Heart left ventricle (tissue), 13 donors: ENCODE measurements around the gene CDK6.

Experiments
- CTCF ChIP-seq, 12 donors: fragments of 200-600 bp; sonication (generic) in 4 of 12; IDR thresholded peaks; one replicate each; pipeline versions ENCODE4 v1.5.0 to v1.8.0; 2018 to 2022; ENCODE audit warnings: antibody characterized with exemption in 12 of 12, mild to moderate bottlenecking in 5 of 12
- POLR2A ChIP-seq, 2 donors: fragments of 450-650 bp; IDR thresholded peaks; one replicate each; pipeline ENCODE4 v1.6.1; 2017; ENCODE audit warnings: antibody characterized with exemption in 2 of 2, mild to moderate bottlenecking in 2 of 2, moderate library complexity in 2 of 2
- donor health status: ischemic (EF 13 %, LVEDD 7.1; RV severe dilation, severe dysfunction).
- donor health status: DM: no; HTN: yes; CAD: no.
- donor health status: DM: no; HTN: no; CAD: no.
- donor health status: ischemic (EF 25% LVEDD 6.9; RV normal size, moderate dysfunction).
- donor health status: ischemic (EF 25% LVEDD 5.7; RV mildly dilated, moderate dysfunction).
- donor health status: ischemic (EF 35%, LVEDD 5.7; RV mildly dilated, moderate dysfunction).
- donor health status: nonischemic (EF 11% LVEDD 7.7; RV severe dilation, severe dysfunction).
- donor health status: DM: yes; HTN: yes; CAD: no.
- donor health status: PGD.
- donor health status: ischemic (EF 29% LVEDD 5.4; RV normal size, mild dysfunction).
- donor health status: nonischemic (EF 23%, LVEDD 6.1; RV moderate dilation, normal function).

DNA sequence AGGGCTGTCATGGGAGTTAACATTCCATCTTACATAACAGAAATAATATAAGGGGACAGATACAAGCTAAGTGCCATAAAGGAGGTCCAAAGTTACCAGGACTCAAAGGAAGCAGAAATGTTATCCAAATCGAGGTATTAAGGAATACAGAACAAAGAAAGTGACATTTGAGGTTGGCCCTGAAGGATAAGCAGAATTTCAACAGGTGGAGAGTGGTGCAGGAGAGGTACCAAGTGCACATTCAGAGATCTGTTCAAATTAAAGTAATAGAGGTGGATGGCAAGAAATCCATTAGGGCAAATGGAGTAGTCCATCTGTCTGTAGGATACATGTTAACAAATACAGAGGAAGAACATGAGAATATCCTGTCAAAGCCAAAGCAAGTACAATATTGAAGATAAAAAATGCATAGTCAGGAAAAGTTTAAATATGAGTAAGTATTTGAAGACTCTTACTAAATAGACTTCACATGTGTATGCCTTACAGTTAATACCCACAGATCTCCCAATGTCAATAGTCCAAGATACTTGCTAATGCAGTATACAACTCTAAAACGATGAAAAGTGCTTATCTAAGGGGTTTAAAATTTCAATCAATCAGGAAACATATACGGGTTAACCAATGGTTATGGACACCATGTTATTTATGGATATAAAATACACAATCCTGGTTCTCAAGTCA is 10.0 kb downstream of the CDK6 start:
- TF ChIP-seq POLR2A (IDR thresholded peaks at IDR 0.05) (no peak), CTCF (IDR thresholded peaks at IDR 0.05) (no peak)
